ENCODE measurements around the gene LRRC9. TPM values are rescaled to one million over a fixed set of nuclear protein-coding genes. Genes with fewer than 3 reads are reported as not detected.
"Not testable (repeated sequence)": the region's sequence is repeated elsewhere in the genome, so short reads cannot be mapped to it uniquely, and the experiment has no call there.

LRRC9 gene
- total RNA-seq, 1 experiment from 2014 or later = not detected

GRCh38 chr14:60061371-60061770, 141.4 kb downstream of the LRRC9 start:
- peak; percentile 36 for DNase-seq (ENCODE audit: low spot score)

GRCh38 chr14:60064491-60065072, 144.6 kb downstream of the LRRC9 start:
- DNase-seq (ENCODE audit: low spot score) = peak; percentile 16

DNA sequence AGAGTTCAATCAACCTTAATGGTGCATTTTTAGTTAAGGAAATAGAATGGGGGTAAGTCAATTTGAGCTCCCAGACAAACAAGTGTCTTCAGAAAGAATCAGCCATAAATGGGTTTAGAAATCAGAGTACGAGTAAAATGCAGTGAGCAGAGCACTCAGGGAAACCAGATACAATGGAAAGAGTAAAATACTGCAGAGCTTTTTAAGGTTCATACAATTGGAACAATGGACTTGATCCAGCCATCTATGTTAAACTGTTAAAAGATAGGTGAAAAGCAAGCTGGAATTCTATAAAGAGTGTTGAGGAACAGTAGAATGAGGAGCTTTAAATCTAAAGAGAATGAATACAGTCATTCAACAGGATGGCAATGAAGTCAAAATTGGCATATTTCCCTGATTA, 147.9 kb downstream of the LRRC9 start:
- DNase-seq (ENCODE audit: low spot score) = no peak

DNA sequence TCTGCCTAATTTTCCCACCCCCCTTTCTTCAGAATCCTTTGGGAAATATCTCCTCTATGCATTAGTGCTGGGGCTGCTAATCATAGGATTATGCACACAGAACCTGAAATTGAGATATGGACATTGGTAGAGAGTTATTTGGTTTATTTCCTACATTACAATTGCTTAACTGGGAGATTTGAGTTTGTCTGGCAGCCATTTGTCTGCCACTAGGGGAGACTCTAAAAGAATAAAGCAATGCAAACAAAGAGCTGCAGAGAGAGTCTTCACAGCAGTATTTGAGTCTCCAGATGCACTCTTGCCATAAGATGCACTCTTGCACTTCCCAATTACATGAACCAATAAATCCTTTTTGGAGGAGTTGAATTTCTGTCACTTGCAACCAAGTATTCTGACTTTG, 159.8 kb downstream of the LRRC9 start:
- no peak for DNase-seq (ENCODE audit: low spot score)

- no peak for DNase-seq (ENCODE audit: low spot score)
Measured at GRCh38 chr14:60085085-60085484, 165.1 kb downstream of the LRRC9 start.

- no peak for DNase-seq (ENCODE audit: low spot score)
Measured at GRCh38 chr14:60085693-60086092, 165.7 kb downstream of the LRRC9 start.

DNA sequence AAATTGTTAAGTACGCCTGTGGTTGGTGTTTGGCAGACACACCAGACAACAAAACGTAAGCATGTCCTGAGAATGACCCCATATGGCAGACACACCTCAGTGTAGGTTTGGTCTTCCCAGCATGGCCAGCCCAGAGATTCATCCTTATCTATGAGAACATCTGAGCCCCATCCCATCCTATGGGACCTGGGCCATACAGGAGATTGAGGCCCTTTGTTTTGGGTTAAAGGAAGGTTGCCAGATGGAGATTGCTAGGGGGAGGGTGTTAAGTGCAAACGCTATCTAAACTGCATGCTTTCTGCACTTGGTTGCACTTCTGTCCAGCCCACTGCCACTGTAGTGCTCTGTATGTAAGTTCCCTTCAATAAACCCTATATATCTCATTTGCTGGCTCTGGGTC, 167.7 kb downstream of the LRRC9 start:
- DNase-seq (ENCODE audit: low spot score) = no peak

- no peak for DNase-seq (ENCODE audit: low spot score)
Measured at GRCh38 chr14:60089221-60089620, 169.3 kb downstream of the LRRC9 start.

GRCh38 chr14:60090864-60091519, 171.0 kb downstream of the LRRC9 start:
- peak; percentile 43 for DNase-seq (ENCODE audit: low spot score)

DNA sequence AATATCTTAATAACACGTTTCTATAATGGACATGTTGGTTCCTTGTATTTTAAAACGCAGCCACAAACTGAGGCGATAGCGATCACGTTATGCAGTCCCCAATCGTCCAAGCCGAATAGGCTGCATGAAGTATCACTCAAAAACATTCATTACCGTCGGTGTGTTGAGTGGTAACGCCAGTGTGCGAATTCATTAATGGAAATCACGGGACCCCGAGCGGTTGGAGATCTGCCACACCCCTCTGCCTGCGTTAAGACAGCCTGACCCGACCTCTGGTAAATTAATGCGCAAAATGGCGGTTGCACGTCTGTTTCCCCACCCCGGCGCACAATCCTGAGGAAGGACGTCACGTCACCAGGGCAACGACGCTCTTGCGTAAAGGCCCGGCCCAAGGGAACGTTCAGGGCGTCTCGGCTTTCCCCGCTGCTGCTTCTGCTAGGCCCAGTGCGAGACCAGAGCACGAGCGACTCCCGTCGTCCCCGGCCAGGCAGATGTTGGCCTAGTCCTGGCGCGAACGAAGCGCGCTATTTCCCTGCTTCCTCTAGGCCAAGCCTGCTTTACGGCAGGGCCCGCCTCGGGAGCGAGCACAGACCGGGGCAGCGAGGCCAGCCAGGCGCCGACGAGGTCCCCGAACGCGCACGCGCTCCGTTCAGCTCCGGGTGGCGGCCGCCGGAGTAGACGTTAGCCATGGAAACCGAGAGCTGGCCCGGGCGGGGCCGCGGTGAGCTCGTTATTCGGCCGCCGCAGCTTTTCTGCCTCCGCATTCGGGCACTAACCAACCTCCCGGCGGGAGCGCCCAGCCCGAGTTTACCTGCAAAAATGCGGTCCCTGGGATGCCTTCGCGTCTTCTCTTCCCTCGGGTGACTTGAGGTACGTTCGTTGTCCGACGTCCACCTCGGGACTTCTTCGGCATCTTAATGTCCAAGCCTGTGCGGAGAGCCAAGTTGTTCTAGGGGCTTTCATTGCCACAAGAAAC, 171.9 kb downstream of the LRRC9 start, which contains the start of gene PCNX4:
Gene PCNX4 (plus strand): TSS at position 374 of the 976 bp plus-strand sequence. CDS start 15,716 bp downstream, outside the sequence.
- peak; percentile 91 for DNase-seq (ENCODE audit: low spot score)

GRCh38 chr14:60092526-60092920, 172.6 kb downstream of the LRRC9 start:
- DNase-seq (ENCODE audit: low spot score) = peak; percentile 10

GRCh38 chr14:60093080-60093479, 173.1 kb downstream of the LRRC9 start:
- no peak for DNase-seq (ENCODE audit: low spot score)

DNA sequence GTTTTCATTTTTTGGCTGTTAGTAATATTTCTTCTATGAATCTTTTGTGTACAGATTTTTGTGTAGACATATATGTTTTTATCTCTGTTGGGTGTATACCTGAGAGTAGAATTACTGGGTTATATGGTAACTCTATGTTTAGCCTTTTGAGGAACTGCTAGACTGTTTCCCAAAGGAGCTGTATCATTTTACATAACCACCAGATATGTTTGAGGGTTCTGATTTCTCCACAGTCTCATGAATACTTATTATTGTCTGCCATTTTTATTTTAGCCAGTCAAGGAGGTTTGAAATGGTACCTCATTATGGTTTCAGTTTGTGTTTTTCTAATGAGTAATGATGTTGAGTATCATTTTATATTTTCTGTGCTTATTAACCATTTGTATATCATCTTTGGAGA, 173.7 kb downstream of the LRRC9 start:
- no peak for DNase-seq (ENCODE audit: low spot score)

- DNase-seq (ENCODE audit: low spot score) = peak; percentile 85
Measured at GRCh38 chr14:60094306-60094897, 174.5 kb downstream of the LRRC9 start.

GRCh38 chr14:60095231-60095630, 175.3 kb downstream of the LRRC9 start:
- no peak for DNase-seq (ENCODE audit: low spot score)

- no peak for DNase-seq (ENCODE audit: low spot score)
Measured at GRCh38 chr14:60095781-60096450, 176.0 kb downstream of the LRRC9 start.

DNA sequence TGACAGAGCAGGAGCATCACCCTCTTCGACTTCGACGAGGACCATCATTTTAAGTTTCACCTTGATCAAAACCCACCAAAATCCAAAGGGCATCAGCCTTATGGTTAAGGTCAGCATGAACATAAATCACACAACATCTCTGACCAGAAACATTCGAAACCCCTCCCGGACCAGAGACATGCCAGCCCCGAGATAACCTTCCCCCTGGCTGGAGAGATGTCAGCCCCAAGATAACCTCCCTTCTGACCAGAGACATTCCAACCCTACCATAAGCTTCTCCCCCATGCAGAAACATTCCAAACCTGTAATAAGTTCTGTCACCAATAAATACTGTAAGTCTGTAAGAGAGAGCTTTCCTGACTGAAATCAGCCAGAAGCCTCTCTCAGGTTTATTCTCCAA, 178.0 kb downstream of the LRRC9 start:
- DNase-seq (ENCODE audit: low spot score) = no peak

- DNase-seq (ENCODE audit: low spot score) = not testable (repeated sequence)
Measured at GRCh38 chr14:60099855-60100254, 179.9 kb downstream of the LRRC9 start.

DNA sequence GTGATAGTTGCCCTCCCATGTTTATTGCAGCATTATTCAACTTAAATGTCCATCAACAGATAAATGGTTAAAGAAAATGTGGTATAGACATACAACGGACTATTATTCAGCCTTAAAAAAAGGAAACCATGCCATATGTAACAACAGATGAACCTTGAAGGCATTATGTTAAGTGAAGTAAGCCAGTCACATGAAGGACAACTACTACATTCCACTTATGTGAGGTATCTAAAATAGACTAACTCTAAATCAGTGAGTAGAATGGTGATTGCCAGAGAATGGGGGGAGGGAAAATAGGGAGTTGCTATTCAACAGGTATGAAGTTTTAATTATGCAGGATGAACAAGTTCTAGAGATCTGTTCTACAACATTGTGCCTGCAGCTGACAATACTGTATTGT, 181.8 kb downstream of the LRRC9 start:
- DNase-seq (ENCODE audit: low spot score) = no peak

DNA sequence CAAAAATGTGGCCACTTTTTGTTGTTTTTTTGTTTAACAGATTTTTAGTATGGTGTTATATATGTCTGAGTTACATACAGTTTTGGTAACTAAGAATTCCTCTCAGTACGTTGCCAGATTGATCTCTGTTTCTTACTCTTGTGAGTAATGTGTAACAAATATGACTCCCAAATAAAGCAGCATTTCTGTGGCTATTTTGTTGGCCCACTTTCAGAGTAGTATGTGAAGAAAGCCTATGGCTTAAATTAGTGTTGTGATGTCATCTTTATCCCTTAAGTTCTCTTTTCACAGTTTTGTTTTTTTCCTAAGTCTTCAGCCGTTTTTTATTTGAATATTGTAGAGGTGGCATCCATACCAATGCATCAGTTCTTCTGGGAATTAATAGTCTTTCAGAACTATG, 182.4 kb downstream of the LRRC9 start:
- no peak for DNase-seq (ENCODE audit: low spot score)

GRCh38 chr14:60106339-60106738, 186.4 kb downstream of the LRRC9 start:
- DNase-seq (ENCODE audit: low spot score) = peak; percentile 7

Data from A172 (cell line).